CD14-positive monocyte (primary cell): ENCODE results near the gene RPS15. TPM values are rescaled to one million over a fixed set of nuclear protein-coding genes. Genes with fewer than 3 reads are reported as not detected.
A peak's percentile ranks its signal among the peaks of the same experiment; 100 is the strongest.

Experiments used
- DNase-seq, 3 donors: peaks; one replicate each; pipeline ENCODE4 v3.0.0-alpha.2; 2011 to 2022
- H2AFZ ChIP-seq: 2 replicates; pipeline ENCODE4 v1.6.0; 2012; ENCODE audit warnings: mild to moderate bottlenecking, low read depth, low read length, inconsistent platforms; ENCODE audit not compliant: insufficient read depth, poor library complexity, severe bottlenecking
- H3K27ac ChIP-seq, 2 donors: 1 replicate in 1 of 2; 2 replicates in 1 of 2; pipeline ENCODE4 v1.5.1; 2012 to 2013; ENCODE audit warnings: low read length in 2 of 2, control low read depth in 1 of 2, inconsistent platforms in 1 of 2, low read depth in 1 of 2, mild to moderate bottlenecking in 1 of 2
- H3K27me3 ChIP-seq, 2 donors: one replicate each; pipeline versions ENCODE4 v1.6.0 to v1.6.1; 2011 to 2013; ENCODE audit warnings: low read length in 2 of 2; ENCODE audit not compliant: control insufficient read depth in 2 of 2, insufficient read depth in 2 of 2
- H3K36me3 ChIP-seq, 2 donors: replicated peaks in 1 of 2; 1 replicate in 1 of 2; 2 replicates in 1 of 2; pipeline versions ENCODE4 v1.5.1 to v1.6.1; 2012 to 2013; ENCODE audit warnings: low read length in 2 of 2, control low read depth in 1 of 2, inconsistent platforms in 1 of 2, mild to moderate bottlenecking in 1 of 2; ENCODE audit not compliant: insufficient read depth in 2 of 2, control insufficient read depth in 1 of 2
- H3K4me1 ChIP-seq, 2 donors: 1 replicate in 1 of 2; 2 replicates in 1 of 2; pipeline versions ENCODE4 v1.5.1 to v1.6.1; 2012 to 2013; ENCODE audit warnings: low read length in 2 of 2, control low read depth in 1 of 2, inconsistent platforms in 1 of 2, mild to moderate bottlenecking in 1 of 2, moderate library complexity in 1 of 2; ENCODE audit not compliant: insufficient read depth in 2 of 2, control insufficient read depth in 1 of 2
- H3K4me2 ChIP-seq: replicated peaks from 2 replicates; pipeline ENCODE3; 2012; ENCODE audit warnings: low read length, moderate library complexity, mild to moderate bottlenecking; ENCODE audit not compliant: poor library complexity, severe bottlenecking; ENCODE audit errors: extremely low read depth
- H3K4me3 ChIP-seq, 3 experiments: fragments of 200-600 bp in 1 of 3; sonication (generic) in 1 of 3; replicated peaks in 1 of 3; 1 replicate in 2 of 3; 2 replicates in 1 of 3; pipeline ENCODE4 v1.5.1; 2011 to 2013; ENCODE audit warnings: low read length in 3 of 3, mild to moderate bottlenecking in 3 of 3, control low read depth in 2 of 3, low read depth in 2 of 3, inconsistent platforms in 1 of 3, moderate library complexity in 1 of 3
- H3K79me2 ChIP-seq: 2 replicates; pipeline ENCODE4 v1.6.0; 2012; ENCODE audit warnings: mild to moderate bottlenecking, control low read depth, inconsistent platforms, low read length, moderate library complexity; ENCODE audit not compliant: insufficient read depth
- H3K9ac ChIP-seq: 2 replicates; pipeline ENCODE4 v1.6.0; 2017; ENCODE audit warnings: low read length, mild to moderate bottlenecking; ENCODE audit not compliant: insufficient read depth, poor library complexity, severe bottlenecking
- H3K9me3 ChIP-seq, 2 donors: replicated peaks in 1 of 2; 1 replicate in 1 of 2; 2 replicates in 1 of 2; pipeline versions ENCODE4 v1.5.1 to v1.6.1; 2012 to 2013; ENCODE audit warnings: low read length in 2 of 2, control low read depth in 1 of 2; ENCODE audit not compliant: control insufficient read depth in 1 of 2, insufficient read depth in 1 of 2
- H4K20me1 ChIP-seq: 2 replicates; pipeline ENCODE4 v1.6.0; 2012; ENCODE audit warnings: mild to moderate bottlenecking, low read length, control low read depth, moderate library complexity; ENCODE audit not compliant: insufficient read depth
- H3K27ac Mint-ChIP-seq, 7 donors: one replicate each; pipeline ENCODE4 v1.8.0; 2020; ENCODE audit warnings: mild to moderate bottlenecking in 7 of 7, mixed read lengths in 7 of 7, moderate library complexity in 6 of 7, inconsistent platforms in 2 of 7
- H3K27me3 Mint-ChIP-seq, 3 donors: one replicate each; pipeline ENCODE4 v1.8.0; 2021 to 2022; ENCODE audit warnings: low read depth in 3 of 3, mild to moderate bottlenecking in 3 of 3, mixed read lengths in 3 of 3, moderate library complexity in 3 of 3, inconsistent platforms in 1 of 3
- H3K36me3 Mint-ChIP-seq, 2 donors: one replicate each; pipeline ENCODE4 v1.8.0; 2020; ENCODE audit warnings: mixed read lengths in 2 of 2, inconsistent platforms in 1 of 2, mild to moderate bottlenecking in 1 of 2
- H3K4me1 Mint-ChIP-seq: one replicate; pipeline ENCODE4 v1.8.0; 2020; ENCODE audit warnings: mild to moderate bottlenecking, mixed read lengths
- H3K4me3 Mint-ChIP-seq, 2 donors: one replicate each; pipeline ENCODE4 v1.8.0; 2020; ENCODE audit warnings: mild to moderate bottlenecking in 2 of 2, mixed read lengths in 2 of 2, moderate library complexity in 1 of 2
- H3K9me3 Mint-ChIP-seq, 7 donors: one replicate each; pipeline ENCODE4 v1.8.0; 2020 to 2022; ENCODE audit warnings: mixed read lengths in 7 of 7, mild to moderate bottlenecking in 6 of 7, moderate library complexity in 6 of 7, inconsistent platforms in 2 of 7
- CTCF ChIP-seq: fragments of 200-600 bp; IDR thresholded peaks from one replicate; pipeline ENCODE4 v1.8.0; 2022; ENCODE audit warnings: antibody characterized with exemption, mild to moderate bottlenecking
- WGBS: methylation state at CpG from one replicate; pipeline ENCODE4 v1.1.5; 2013; ENCODE audit warnings: missing lambda C conversion rate; ENCODE audit not compliant: insufficient coverage; 5-methylcytosine and 5-hydroxymethylcytosine counted together
- intact Hi-C, 2 donors: fragments of 100-400 bp; cut with micrococcal nuclease; formaldehyde crosslinking; loops; one replicate each; pipeline versions ENCODE4 v1.15.0 to v1.15.1; 2023
- polyA plus RNA-seq, 3 donors: library from polyadenylated mRNA; depleted of rRNA in 1 of 3; unstranded in 2 of 3; stranded (reverse) in 1 of 3; fragments of 300-500 nt in 2 of 3; fragments of >200 nt in 1 of 3; fragmentation: Illumina TruSeq in 2 of 3; gene quantifications; 1 replicate in 2 of 3; 2 replicates in 1 of 3; pipeline ENCODE4 v1.2.3, GENCODE V29; 2012 to 2021

The RPS15 gene
- polyA plus RNA-seq, 3 donors = 1,318 to 3,451 (median 1,526) TPM

GRCh38 chr19:1433119-1434039 lies 4.8 kb upstream of the RPS15 start:
- no peak for DNase-seq
- H3K36me3 Mint-ChIP-seq = peaks cover 26 to 56% of the 10 kb centered on the region in 2 donors
- peaks cover 0 to 4% (median 1%) of the 10 kb centered on the region in 3 donors for H3K27me3 Mint-ChIP-seq
- peaks cover 0 to 2% (median 0%) of the 10 kb centered on the region in 7 donors for H3K9me3 Mint-ChIP-seq
- Histone ChIP-seq H3K79me2 (peaks cover 8% of the 10 kb centered on the region), H3K4me1 (peaks cover 4 to 6% of the 10 kb centered on the region in 2 donors), H2AFZ (no peak overlapping the region), H3K4me2 (no peak overlapping the region), H4K20me1 (peaks cover 60% of the 10 kb centered on the region), H3K9ac (no peak overlapping the region), H3K4me3 (no peak overlapping the region), H3K9me3 (no peaks in the 10 kb centered on the region), H3K27me3 (no peaks in the 10 kb centered on the region), H3K36me3 (peaks cover 51 to 68% of the 10 kb centered on the region in 2 donors), H3K27ac (no peak overlapping the region)
- no peak overlapping the region for H3K4me3 Mint-ChIP-seq
- H3K27ac Mint-ChIP-seq = peak overlapping the region in 1 of 7 donors; percentile 52
- 93% methylated on average over 45 of the region's 47 CpGs for WGBS
- no peak for TF ChIP-seq CTCF
- intact Hi-C loops = no loop called here
- peaks cover 10% of the 10 kb centered on the region for H3K4me1 Mint-ChIP-seq

- H3K36me3 ChIP-seq = peaks cover 46 to 62% of the 10 kb centered on the region in 2 donors
- Mint-ChIP-seq H3K9me3 (peaks cover 0 to 2% (median 0%) of the 10 kb centered on the region in 7 donors), H3K4me3 (no peak overlapping the region), H3K27me3 (peaks cover 0 to 4% (median 1%) of the 10 kb centered on the region in 3 donors), H3K27ac (no peak overlapping the region), H3K36me3 (peaks cover 26 to 53% of the 10 kb centered on the region in 2 donors), H3K4me1 (peaks cover 12% of the 10 kb centered on the region)
- peaks cover 60% of the 10 kb centered on the region for H4K20me1 ChIP-seq
- intact Hi-C loops = no loop called here
- no peak overlapping the region for H2AFZ ChIP-seq
- H3K4me3 ChIP-seq = no peak overlapping the region
- peaks cover 14% of the 10 kb centered on the region for H3K79me2 ChIP-seq
- H3K4me1 ChIP-seq = peaks cover 5 to 11% of the 10 kb centered on the region in 2 donors
- no peak overlapping the region for H3K4me2 ChIP-seq
- no peak overlapping the region for H3K9ac ChIP-seq
- H3K27ac ChIP-seq = no peak overlapping the region
- DNase-seq = no peak
- no peaks in the 10 kb centered on the region for H3K27me3 ChIP-seq
- H3K9me3 ChIP-seq = no peaks in the 10 kb centered on the region
- TF ChIP-seq CTCF = no peak
- 95% methylated on average over 17 of the region's 17 CpGs for WGBS
Measured at GRCh38 chr19:1434040-1434366, 4.2 kb upstream of the RPS15 start.
